ENCODE data around the gene EPHB3. TPM values are rescaled to one million over a fixed set of nuclear protein-coding genes. Genes with fewer than 3 reads are reported as not detected.

EPHB3 gene
- total RNA-seq, 1 donor from 2014 or later: 0.10 TPM

GRCh38 chr3:184562878-184563560 is 1.4 kb downstream of the EPHB3 start:
- intact Hi-C loops (cut with micrococcal nuclease): no loop called here

- intact Hi-C loops (cut with micrococcal nuclease): no loop called here
Measured at GRCh38 chr3:184563561-184563925, 2.0 kb downstream of the EPHB3 start.

GRCh38 chr3:184563941-184564684 is 2.5 kb downstream of the EPHB3 start:
- intact Hi-C loops (cut with micrococcal nuclease): no loop called here

DNA sequence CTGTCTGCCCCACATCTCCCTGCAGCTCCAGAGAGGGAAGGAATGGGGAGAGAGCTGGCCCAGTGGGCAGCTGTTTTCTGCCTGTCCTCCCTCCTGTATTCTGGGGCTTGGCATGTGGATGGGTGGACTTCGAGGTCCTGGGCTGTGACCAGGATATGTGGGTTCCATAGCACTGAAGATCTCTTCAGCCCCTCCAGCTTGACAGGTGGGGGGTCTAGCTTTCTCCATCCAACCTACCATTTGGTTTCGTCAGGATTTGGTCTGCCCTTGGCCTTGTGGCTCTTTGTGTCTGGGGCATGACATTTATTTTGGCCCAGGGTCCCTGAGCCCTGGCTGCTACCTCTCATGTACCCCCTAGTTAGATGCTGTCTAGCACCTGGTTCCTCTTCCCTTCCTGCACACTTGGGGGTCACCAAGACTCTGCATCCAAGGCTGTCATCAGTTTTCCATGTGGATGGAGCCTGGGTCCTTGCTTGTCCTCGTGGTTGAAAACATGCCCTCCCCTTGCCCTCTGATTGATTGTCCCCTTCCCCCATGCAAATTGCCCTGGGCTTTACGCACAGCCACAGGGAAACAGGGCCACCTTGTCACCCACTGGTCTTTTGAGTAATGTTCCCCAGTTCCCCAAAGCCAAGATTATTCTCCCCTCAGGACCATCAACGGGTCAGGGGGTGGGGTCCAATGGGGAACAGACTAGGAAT is 3.2 kb downstream of the EPHB3 start:
- intact Hi-C loops (cut with micrococcal nuclease): no loop called here

- intact Hi-C loops (cut with micrococcal nuclease): no loop called here
Measured at GRCh38 chr3:184565421-184566211, 4.0 kb downstream of the EPHB3 start.

DNA sequence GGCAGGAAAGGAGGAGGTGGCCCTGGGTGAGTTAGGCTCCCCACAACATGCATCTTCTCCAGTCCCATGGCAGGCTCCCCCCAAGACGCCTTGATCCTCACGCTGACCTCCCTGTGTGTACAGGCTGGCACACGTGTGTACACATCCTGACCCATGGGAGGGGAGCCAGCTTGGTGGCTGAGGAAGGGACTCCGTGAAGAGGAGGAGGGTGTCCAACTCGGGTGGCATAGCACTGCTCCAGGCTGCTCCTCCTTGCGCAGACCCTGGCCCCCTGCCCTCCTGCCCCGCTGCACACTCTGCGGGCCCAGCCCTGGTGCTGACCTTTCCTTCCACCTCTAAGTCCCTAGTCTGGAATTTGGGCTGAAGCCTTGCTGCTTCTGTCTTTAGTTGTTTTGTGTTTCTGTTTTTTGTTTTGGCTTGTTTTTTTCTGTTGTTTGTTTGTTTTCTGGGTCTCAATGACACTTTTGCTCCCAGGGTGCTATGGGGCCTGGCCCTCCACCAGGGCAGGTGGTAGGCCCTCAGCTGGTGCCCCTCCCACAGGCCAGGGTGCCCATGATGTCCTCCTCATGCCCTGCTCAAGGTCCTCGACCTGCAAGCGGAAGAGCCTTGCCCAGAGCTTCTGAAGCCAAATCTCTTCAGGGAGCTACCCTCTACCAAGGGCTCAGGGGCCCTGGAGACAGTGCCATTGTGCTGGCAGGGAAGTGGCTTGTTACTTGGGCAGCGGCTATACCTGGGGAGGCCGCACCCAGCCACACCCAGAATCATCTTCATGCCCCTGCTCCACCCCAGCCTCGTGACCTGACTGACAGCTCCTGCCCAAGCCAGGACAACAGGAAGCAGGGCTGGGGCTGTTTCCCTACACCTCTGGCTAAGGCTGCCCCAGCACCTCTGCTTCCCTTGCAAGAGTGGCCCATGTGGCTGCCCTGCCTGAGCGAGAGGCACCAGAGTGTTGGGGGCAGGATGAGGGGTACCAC is 5.1 kb downstream of the EPHB3 start:
- intact Hi-C loops (cut with micrococcal nuclease): no loop called here

- intact Hi-C loops (cut with micrococcal nuclease): no loop called here
Measured at GRCh38 chr3:184567946-184568559, 6.5 kb downstream of the EPHB3 start.

- intact Hi-C loops (cut with micrococcal nuclease): no loop called here
Measured at GRCh38 chr3:184568560-184568923, 7.0 kb downstream of the EPHB3 start.

DNA sequence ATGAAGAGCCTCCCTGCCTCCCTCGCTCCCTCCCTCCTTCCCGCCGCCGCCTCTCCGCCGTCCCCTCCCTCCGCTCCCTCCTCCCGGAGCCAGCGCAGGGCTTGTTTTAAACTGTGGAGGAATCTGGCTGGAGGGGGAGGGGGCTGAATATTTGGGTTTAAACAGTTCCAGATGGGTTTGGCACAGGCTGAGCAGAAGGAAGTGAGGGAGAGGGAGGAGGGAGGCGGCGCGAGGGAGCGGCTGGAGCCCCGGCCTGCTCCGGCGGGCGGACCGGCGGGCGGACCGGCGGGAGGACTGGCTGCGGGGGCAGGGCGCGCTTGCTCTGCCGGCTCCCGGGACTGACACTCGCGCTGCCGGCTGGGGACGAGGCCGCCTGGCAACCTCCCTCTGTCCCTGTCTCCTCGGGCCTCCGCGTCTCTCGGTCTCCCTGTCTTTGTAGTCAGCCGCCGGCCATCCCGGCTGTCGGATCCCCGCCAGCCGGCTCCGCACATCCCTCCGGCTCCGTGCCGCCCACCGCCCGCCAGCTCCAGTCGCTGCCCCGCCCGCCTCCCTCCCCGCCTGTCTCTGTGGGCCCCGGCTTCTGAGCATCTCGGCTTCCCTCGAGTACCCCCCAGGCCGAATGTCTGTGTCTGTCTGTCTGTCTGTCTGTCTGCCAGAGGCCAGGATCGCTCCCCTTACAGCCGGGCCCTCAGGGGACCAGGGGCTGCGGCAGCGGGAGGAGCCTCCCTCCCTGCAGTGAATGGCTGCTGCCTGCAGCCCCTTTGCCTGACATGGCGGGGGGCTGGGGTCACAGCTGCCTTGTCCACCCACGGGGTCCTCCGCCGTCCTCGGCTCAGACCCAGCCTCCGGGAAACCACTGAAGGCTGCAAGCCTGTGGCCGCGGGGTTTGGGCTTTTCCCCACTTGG is 7.6 kb downstream of the EPHB3 start:
- intact Hi-C loops (cut with micrococcal nuclease): no loop called here

- intact Hi-C loops (cut with micrococcal nuclease): no loop called here
Measured at GRCh38 chr3:184570035-184570434, 8.4 kb downstream of the EPHB3 start.

DNA sequence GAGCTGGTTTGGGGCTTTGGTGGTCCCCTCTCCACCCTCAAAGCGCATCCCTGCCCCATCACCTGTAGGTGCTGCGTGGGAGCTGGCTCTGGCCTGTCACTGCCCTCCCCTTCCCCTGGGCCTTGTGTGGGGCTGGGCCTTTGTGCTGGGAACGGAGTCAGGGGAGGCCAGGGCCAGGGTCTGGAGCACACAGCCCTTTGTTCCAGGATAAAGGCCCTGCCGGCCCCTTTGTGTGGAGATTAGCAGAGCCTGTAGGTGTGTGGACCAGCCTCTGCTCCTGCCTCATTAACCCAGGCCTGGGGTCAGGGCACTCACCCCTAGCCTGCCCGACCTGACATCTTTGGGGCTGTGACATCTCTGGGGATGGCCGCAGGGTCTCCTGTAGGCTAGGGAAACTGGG is 8.9 kb downstream of the EPHB3 start:
- intact Hi-C loops (cut with micrococcal nuclease): no loop called here

GRCh38 chr3:184571750-184572377 is 10.3 kb downstream of the EPHB3 start:
- intact Hi-C loops (cut with micrococcal nuclease): no loop called here

GRCh38 chr3:184572633-184573270 is 11.2 kb downstream of the EPHB3 start:
- intact Hi-C loops (cut with micrococcal nuclease): no loop called here

DNA sequence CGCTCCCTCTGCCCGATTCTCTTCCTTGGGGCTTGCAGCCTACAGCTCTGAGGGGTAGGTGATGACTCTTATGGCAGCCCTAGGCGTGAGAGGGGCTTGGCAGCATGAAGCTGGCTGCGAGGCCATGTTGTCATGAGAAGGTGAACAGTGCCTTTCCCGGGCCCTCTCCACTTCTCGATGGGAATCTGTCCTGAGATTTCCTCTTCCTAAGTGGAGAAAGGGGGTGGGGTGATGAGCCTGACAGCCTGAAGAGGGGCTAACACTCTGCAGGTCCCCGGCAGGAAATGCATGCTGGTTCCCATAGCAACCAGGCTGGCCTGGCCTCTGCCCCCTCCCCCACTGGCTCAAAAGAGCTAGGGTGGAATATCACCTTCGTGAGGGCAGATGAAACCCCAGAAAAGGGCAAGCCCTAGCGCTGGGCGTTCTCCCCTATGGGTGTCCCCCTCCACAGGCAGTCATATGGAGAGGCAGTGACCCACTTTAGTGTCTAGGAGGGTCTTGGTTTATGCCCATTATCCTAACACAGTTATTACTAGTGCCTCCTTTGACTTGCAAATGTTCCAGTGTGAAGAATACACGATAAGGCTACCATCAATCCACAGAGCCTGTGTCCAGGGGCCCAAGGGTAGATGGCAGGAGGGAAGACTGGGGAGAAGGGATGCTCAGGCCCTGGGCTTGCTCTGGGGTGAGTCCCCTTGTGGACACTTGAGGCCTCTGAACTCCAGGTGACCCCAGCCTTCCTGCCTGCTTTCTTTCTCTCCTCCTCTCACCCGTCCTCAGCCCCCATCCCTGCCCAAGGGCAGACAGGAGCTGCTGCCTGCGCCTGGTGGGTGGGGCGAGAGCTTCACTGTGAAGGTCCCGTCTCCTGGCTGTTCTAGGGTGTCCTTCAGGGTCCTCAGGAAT is 13.2 kb downstream of the EPHB3 start:
- intact Hi-C loops (cut with micrococcal nuclease): no loop called here

GRCh38 chr3:184575701-184576100 is 14.1 kb downstream of the EPHB3 start:
- intact Hi-C loops (cut with micrococcal nuclease): no loop called here

- intact Hi-C loops (cut with micrococcal nuclease): no loop called here
Measured at GRCh38 chr3:184576457-184577240, 15.1 kb downstream of the EPHB3 start.

Data from T-helper 1 cell treated with Interleukin-12 subunit alpha and Interleukin-12 subunit beta and Interleukin-4 antibody, amounts not matched to agents 30 ng/mL and 1 ng/mL, for 36 hours (primary cell).